Loucy (cell line): ENCODE results near the gene PLAC8L1.

Experiments used
- H2AFZ ChIP-seq: fragments of 200-600 bp; sonication (generic); 2 replicates; pipeline ENCODE4 v1.6.0; 2016; ENCODE audit warnings: antibody characterized with exemption, mild to moderate bottlenecking, low read length, moderate library complexity
- H3F3A ChIP-seq: fragments of 200-600 bp; 2 replicates; pipeline ENCODE4 v1.6.0; 2016; ENCODE audit warnings: antibody characterized with exemption, low read depth, mild to moderate bottlenecking
- H3K27me3 ChIP-seq: fragments of 200-600 bp; sonication (generic); 2 replicates; pipeline ENCODE4 v1.6.1; 2014; ENCODE audit warnings: low read length, mild to moderate bottlenecking; ENCODE audit not compliant: insufficient read depth, poor library complexity, severe bottlenecking
- H3K36me3 ChIP-seq: fragments of 200-600 bp; sonication (generic); 2 replicates; pipeline ENCODE4 v1.6.1; 2016; ENCODE audit warnings: low read length; ENCODE audit not compliant: insufficient read depth
- H3K4me1 ChIP-seq: fragments of 200-600 bp; sonication (generic); 2 replicates; pipeline ENCODE4 v1.5.1; 2014; ENCODE audit warnings: low read length, mild to moderate bottlenecking; ENCODE audit not compliant: insufficient read depth, poor library complexity, severe bottlenecking
- H3K4me2 ChIP-seq: fragments of 200-600 bp; sonication (generic); 2 replicates; pipeline ENCODE4 v1.6.0; 2014; ENCODE audit warnings: antibody characterized with exemption, low read length, low read depth, mild to moderate bottlenecking; ENCODE audit not compliant: poor library complexity, severe bottlenecking
- H3K4me3 ChIP-seq: fragments of 200-600 bp; sonication (generic); 2 replicates; pipeline ENCODE4 v1.5.1; 2014; ENCODE audit warnings: low read length, mild to moderate bottlenecking, mixed read lengths; ENCODE audit not compliant: poor library complexity, severe bottlenecking
- H3K79me2 ChIP-seq: fragments of 200-600 bp; sonication (generic); 2 replicates; pipeline ENCODE4 v1.6.1; 2014; ENCODE audit warnings: low read length; ENCODE audit not compliant: insufficient read depth
- H3K9ac ChIP-seq: fragments of 200-600 bp; sonication (generic); 2 replicates; pipeline ENCODE4 v1.6.0; 2014; ENCODE audit warnings: mild to moderate bottlenecking, low read depth, low read length, moderate library complexity; ENCODE audit not compliant: poor library complexity, severe bottlenecking
- H3K9me2 ChIP-seq: fragments of 200-600 bp; sonication (generic); replicated peaks from 2 replicates; pipeline ENCODE4 v1.6.1; 2016; ENCODE audit warnings: low read depth, low read length, mixed read lengths
- H3K9me3 ChIP-seq: fragments of 200-600 bp; sonication (generic); 2 replicates; pipeline ENCODE4 v1.6.1; 2014; ENCODE audit warnings: mild to moderate bottlenecking, antibody characterized with exemption, low read length, low read depth; ENCODE audit not compliant: insufficient read depth
- H4K20me1 ChIP-seq: fragments of 200-600 bp; sonication (generic); 2 replicates; pipeline ENCODE4 v1.6.0; 2014; ENCODE audit warnings: antibody characterized with exemption, low read length, mild to moderate bottlenecking; ENCODE audit not compliant: insufficient read depth, poor library complexity, severe bottlenecking
- CTCF ChIP-seq: fragments of 200-600 bp; sonication (generic); conservative IDR thresholded peaks from 2 replicates; pipeline ENCODE4 v1.5.1; 2014; ENCODE audit warnings: mild to moderate bottlenecking, antibody characterized with exemption, low read length
- EZH2phosphoT487 ChIP-seq: fragments of 200-600 bp; IDR thresholded peaks from 2 replicates; pipeline ENCODE4 v1.6.1; 2018; ENCODE audit warnings: antibody characterized with exemption, mild to moderate bottlenecking, moderate library complexity, borderline replicate concordance

Gene PLAC8L1

GRCh38 chr5:146079695-146080373 lies 25.5 kb downstream of the PLAC8L1 start:
- H4K20me1 ChIP-seq, result no peaks in the 10 kb centered on the region
- H2AFZ ChIP-seq, result no peak overlapping the region
- no peaks in the 10 kb centered on the region for H3K27me3 ChIP-seq
- H3K79me2 ChIP-seq, result no peaks in the 10 kb centered on the region
- H3K9me2 ChIP-seq, result no peaks in the 10 kb centered on the region
- H3K4me3 ChIP-seq, result no peak overlapping the region
- TF ChIP-seq EZH2phosphoT487 (no peak), CTCF (no peak)
- H3K36me3 ChIP-seq, result no peaks in the 10 kb centered on the region
- no peaks in the 10 kb centered on the region for H3K9me3 ChIP-seq
- H3F3A ChIP-seq, result no peaks in the 10 kb centered on the region
- peak overlapping the region; percentile 4 for H3K4me2 ChIP-seq
- no peak overlapping the region for H3K9ac ChIP-seq
- H3K4me1 ChIP-seq, result peaks cover 9% of the 10 kb centered on the region

- Histone ChIP-seq H4K20me1 (no peaks in the 10 kb centered on the region), H3K79me2 (no peaks in the 10 kb centered on the region), H3K4me2 (no peak overlapping the region), H3K36me3 (no peaks in the 10 kb centered on the region), H3K9me2 (no peaks in the 10 kb centered on the region), H3K4me3 (no peak overlapping the region), H3F3A (no peaks in the 10 kb centered on the region), H3K9me3 (no peaks in the 10 kb centered on the region), H2AFZ (no peak overlapping the region), H3K9ac (no peak overlapping the region), H3K27me3 (no peaks in the 10 kb centered on the region), H3K4me1 (peaks cover 9% of the 10 kb centered on the region)
- no peak for TF ChIP-seq CTCF
- no peak for TF ChIP-seq EZH2phosphoT487
These were observed 26.8 kb downstream of the PLAC8L1 start for GRCh38 chr5:146078566-146078965.

GRCh38 chr5:146076455-146076854 lies 28.9 kb downstream of the PLAC8L1 start:
- H3K9me3 ChIP-seq, result no peaks in the 10 kb centered on the region
- no peaks in the 10 kb centered on the region for H3K79me2 ChIP-seq
- H3K36me3 ChIP-seq, result no peaks in the 10 kb centered on the region
- H3K4me1 ChIP-seq, result peaks cover 9% of the 10 kb centered on the region
- no peaks in the 10 kb centered on the region for H3K27me3 ChIP-seq
- no peak overlapping the region for H3K4me3 ChIP-seq
- no peaks in the 10 kb centered on the region for H4K20me1 ChIP-seq
- H3K9ac ChIP-seq, result no peak overlapping the region
- H3K9me2 ChIP-seq, result no peaks in the 10 kb centered on the region
- no peaks in the 10 kb centered on the region for H3F3A ChIP-seq
- peak overlapping the region; percentile 14; the same call in 1 of the 2 replicates for H2AFZ ChIP-seq
- TF ChIP-seq CTCF (no peak), EZH2phosphoT487 (no peak)
- no peak overlapping the region for H3K4me2 ChIP-seq
